GM11168 (cell line): ENCODE data around the gene ZNF765.
"Not testable (repeated sequence)": the region's sequence is repeated elsewhere in the genome, so short reads cannot be mapped to it uniquely, and the experiment has no call there.

Source experiments
- in situ Hi-C: fragments of 300-500 bp; cut with MboI; formaldehyde crosslinking; loops from one replicate; pipeline ENCODE4 v1.12.0; 2022; ENCODE audit warnings: low sequenced_read_pairs; ENCODE audit not compliant: unreplicated experiment

ZNF765 gene

DNA sequence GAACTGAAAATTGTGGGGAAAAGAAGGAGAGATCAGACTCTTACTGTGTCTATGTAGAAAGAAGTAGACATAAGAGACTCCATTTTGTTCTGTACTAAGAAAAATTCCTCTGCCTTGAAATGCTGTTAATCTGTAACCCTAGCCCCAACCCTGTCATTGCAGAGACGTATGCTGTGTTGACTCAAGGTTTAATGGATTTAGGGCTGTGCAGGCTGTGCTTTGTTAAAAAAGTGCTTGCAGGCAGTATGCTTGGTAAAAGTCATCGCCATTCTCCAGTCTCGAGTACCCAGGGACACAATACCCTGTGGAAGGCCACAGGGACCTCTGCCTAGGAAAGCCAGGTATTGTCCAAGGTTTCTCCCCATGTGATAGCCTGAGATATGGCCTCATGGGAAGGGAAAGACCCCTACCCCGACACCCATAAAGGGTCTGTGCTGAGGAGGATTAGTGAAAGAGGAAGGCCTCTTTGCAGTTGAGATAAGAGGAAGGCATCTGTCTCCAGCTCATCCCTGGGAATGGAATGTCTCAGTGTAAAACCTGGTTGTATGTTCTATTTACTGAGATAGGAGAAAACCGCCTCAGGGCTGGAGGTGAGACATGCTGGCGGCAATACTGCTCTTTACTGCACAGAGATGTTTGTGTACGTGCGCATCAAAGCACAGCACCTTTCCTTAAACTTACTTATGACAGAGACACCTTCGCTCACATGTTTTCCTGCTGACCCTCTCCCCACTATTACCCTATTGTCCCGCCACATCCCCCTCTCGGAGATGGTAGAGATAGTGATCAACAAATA lies 25.8 kb downstream of the ZNF765 start:
- in situ Hi-C loops = not testable (repeated sequence)

DNA sequence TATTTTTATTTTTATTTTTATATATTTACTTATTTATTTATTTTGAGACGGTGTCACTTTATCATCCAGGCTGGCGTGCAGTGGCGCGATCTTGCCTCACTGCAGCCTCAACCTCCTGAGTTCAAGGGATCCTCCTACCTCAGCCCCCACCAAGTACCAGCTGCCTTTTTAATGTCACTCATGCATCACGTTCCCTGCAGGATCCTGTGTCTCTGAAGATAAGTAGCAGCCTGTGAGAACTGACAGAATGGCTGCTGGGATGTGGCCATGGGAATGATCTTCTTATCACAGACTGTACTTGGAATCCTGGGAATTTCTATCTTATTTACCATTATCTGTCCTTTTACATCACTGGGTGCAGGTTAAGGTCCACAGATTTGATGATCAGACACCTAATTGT lies 27.6 kb downstream of the ZNF765 start:
- in situ Hi-C loops = no loop called here

DNA sequence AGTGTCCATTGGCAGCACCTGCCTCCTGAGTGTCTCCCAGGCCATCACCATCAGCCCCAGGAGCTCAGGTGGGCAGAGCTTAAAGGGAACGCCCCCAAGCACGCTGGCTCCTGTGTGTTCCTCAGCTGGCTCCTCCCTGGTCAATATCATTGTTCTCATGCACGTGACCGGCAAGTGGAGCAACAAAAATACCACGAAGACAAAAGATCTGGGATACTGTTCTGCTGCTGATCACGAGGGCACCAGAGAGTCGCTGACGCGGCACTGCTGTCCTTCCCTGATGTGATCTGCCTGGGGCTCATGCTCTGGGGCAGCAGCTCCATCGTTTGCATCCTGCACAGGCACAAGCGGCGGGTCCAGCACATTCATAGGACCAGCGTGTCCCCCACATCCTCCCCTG lies 28.1 kb downstream of the ZNF765 start:
- in situ Hi-C loops = not testable (repeated sequence)

DNA sequence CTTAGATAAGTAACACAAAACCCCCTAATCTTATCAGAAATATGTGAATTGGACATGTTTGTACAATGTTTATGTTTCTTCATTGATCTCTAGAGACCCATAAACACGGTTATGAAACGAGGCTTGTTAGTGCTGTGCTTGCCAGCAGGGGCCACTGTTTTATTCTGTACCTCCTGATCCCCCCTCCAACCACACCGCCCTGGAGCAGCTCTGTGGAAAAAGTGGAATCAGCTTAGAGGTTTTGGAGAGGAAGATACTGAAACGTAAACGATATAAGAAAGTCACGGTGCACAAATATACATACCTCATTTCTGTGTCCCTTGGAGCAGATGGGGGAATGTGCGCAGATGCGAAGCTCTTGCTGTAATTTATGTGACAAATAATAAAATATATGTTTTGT lies 28.7 kb downstream of the ZNF765 start:
- in situ Hi-C loops = not testable (repeated sequence)

DNA sequence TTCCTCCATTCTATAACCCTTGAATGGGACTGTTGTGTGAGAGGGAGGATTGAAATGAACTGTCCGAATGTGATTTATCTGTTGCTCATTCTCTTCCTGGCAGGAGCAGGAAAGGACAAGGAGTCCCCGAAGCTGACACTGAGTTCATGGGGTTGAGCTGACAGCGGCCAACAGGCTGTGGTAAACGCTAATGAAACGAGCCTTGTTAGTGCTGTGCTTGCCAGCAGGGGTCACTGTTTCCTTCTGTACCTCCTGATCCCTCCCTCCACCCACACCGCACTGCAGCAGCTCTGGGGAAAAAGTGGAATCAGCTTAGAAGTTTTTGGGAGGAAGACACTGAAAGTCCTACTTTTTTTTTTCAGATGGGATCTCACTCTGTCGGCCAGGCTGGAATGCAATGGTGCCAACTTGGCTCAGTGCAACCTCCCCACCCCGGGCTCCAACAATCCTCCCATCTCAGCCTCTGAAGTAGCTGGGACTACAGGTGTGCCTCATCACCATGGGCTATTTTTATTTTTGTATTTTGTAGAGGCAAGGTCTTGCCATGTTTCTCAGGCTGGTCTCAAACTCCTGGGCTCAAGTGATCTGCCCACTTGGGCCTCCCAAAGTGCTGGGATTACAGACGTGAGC lies 30.1 kb downstream of the ZNF765 start:
- in situ Hi-C loops = no loop called here

DNA sequence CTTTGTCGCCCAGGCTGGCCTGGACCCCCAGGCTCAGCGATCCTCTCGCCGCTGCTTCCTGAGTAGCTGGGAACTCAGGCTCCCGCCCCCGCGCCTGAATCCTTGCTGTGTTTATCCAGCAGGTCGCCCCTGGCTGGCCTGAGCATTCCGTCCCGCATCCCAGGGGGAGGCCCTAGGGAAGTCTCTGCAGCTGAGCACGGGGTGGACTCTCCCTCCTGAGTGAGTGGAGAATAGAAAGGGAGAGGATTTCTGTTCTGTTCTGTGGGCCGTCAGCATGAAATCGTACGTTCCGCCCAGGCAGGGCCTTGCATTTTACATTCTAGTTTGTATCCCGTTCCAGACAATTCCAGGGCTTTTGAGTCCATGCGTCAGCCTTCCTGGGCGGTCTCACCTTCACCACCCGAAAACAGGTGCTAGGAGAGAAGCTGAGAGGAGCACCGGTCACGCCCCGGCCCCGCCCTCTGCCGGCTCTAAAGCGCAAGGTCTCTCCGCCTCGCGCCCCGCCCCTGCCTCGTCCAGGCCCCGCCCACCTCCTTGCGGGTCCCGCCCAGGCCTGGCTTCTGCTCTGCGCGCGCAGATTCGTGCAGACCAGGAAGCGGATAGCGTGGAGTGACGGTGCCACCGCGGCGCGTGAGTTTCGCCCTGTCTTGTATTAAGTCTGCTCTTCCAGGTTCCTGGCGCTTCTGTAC lies 36.6 kb downstream of the ZNF765 start, which contains the start of gene ZNF761:
ZNF761 (plus strand) TSS at position 586 of the 689 bp plus-strand sequence. CDS start 15,285 bp downstream, outside the sequence.
- in situ Hi-C loops = no loop called here

DNA sequence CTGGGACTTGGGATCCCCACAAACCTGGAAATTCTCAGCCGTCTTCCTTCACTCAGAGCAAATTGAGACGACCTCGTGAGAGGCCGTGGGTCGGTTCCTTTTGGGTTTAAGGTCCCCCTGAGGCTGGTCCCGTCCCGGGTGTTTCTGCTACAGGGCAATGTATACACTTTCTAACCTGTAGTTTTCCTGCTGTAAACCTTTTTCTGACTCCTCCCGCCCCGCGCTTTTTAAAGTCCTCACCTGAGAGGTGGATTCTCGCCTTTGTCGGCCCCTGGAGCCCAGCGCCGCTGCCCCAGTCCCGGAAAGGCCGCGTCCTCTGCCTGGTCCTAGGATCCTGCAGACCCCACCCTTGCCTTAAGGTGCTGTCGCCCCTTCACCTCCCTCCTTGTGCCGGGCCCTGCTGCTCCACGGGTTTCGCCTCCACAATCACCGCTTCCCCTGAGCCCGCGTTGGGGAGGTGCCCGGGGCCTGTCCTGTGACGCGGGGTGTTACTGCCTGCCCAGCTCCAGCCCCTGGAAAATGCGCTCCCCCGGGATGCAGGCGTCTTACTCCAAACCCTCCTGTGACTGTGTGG lies 37.2 kb downstream of the ZNF765 start:
- in situ Hi-C loops = no loop called here

DNA sequence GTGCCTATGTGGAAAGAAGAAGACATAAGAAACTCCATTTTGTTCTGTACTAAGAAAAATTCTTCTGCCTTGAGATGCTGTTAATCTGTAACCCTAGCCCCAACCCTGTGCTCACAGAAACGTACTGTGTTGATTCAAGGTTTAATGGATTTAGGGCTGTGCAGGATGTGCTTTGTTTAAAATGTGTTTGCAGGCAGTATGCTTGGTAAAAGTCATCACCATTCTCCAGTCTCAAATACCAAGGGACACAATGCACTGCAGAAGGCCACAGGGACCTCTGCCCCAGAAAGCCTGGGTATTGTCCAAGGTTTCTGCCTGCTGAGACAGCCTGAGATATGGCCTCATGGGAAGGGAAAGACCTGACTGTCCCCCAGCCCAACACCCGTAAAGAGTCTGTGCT lies 48.9 kb downstream of the ZNF765 start:
- in situ Hi-C loops = not testable (repeated sequence)

DNA sequence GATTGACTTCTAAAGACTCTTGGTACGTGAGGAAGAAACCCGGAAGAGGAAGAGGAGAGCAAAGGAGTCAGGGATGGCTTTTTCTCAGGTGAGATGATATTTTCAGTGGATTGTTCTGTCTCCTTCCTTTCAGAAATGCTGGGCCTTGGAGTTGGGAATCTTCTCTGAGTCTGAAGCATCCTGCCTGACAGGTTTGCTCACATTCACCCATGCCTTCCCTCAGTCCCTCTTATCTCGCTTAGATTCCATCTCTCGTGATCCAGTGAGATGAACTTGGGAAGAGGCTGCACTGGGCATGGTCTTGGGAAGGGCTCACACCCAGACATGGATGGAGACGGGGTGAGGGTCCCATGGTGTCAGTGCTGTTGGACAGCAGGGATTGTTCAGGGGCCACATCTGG lies 52.2 kb downstream of the ZNF765 start:
- in situ Hi-C loops = not testable (repeated sequence)

DNA sequence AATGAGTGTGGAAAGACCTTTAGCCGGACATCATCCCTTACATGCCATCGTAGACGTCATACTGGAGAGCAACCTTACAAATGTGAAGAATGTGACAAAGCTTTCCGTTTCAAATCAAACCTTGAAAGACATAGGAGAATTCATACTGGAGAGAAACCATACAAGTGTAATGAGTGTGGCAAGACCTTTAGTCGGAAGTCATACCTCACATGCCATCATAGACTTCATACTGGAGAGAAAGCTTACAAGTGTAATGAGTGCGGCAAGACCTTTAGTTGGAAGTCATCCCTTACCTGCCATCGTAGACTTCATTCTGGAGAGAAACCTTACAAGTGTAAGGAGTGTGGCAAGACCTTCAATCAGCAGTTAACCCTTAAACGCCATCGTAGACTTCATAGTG lies 60.9 kb downstream of the ZNF765 start:
- in situ Hi-C loops = no loop called here

DNA sequence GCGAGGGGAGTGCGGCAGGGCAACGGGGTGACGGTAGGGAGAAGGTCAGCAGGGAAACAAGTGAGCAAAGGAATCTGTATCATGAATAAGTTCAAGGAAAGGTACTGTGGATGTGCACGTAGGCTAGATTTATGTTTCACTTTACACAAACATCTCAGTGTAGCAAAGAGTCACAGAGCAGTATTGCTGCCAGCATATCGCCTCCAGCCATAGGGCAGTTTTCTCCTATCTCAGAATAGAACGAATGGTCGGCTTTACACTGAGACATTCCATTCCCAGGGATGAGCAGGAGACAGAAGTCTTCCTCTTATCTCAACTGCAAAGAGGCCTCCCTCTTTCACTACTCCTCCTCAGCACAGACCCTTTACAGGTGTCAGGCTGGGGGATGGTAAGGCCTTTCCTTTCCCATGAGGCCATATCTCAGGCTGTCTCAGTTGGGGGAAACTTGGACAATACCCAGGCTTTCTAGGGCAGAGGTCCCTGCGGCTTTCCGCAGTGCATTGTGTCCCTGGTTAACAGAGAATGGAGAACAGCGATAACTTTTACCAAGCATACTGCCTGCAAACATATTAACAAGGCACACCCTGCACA lies 65.3 kb downstream of the ZNF765 start:
- in situ Hi-C loops = not testable (repeated sequence)

DNA sequence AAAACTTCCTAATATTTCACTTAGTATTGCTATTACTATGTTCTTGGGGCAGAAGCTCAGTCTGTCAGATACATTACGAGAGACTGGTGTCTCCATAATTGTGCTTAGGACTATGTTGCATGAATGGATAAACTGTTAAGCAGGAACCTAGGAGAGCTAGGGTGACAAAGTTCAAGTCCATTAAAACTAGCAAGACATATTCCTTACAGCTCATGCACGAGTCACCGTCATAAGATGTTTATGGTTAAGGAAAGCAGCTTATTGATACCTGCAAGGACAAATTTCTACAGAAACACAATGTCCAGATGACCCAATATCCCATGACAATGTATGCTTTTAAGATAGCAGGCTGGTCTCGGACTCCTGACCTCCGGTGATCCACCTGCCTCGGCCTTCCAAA lies 66.9 kb downstream of the ZNF765 start:
- in situ Hi-C loops = no loop called here

DNA sequence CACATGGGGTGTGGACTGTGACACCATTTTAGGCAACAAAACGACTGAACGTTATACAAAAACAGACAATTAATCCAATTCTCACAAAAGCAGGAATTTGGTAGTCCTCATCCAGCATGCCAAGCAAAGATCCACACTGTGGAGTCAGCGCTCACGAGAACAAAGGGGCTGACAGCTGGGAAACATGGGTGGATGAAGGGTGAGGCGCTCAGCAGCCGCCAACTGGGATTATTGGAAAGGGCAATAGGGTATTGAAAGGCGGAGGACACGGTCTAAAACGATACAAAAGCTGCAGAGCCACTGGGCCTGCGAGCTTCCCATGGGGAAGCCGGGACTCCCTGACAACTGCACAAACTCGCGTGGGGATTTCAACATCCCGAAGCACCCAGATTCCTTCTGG lies 67.9 kb downstream of the ZNF765 start:
- in situ Hi-C loops = no loop called here

DNA sequence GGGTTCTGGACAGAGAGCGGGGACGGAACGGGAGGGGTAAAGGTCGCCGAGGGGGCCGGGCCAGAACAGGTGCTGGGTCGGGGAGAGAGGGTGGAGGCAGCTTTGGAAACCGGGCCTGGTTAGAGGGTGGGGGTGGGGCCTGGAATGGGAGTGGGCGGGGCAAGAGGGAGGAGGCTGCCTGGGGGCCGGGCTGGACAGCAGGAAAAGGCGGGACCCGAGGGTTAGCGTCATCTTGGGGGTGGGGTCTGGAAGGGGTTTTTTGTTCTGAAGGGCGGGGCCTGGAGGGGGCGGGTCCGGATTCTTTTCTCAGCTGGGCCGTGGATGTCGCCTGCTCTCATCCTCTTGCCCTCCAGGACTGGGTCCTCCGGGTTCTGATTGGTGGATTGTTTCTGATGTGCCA lies 68.3 kb downstream of the ZNF765 start:
- in situ Hi-C loops = no loop called here

DNA sequence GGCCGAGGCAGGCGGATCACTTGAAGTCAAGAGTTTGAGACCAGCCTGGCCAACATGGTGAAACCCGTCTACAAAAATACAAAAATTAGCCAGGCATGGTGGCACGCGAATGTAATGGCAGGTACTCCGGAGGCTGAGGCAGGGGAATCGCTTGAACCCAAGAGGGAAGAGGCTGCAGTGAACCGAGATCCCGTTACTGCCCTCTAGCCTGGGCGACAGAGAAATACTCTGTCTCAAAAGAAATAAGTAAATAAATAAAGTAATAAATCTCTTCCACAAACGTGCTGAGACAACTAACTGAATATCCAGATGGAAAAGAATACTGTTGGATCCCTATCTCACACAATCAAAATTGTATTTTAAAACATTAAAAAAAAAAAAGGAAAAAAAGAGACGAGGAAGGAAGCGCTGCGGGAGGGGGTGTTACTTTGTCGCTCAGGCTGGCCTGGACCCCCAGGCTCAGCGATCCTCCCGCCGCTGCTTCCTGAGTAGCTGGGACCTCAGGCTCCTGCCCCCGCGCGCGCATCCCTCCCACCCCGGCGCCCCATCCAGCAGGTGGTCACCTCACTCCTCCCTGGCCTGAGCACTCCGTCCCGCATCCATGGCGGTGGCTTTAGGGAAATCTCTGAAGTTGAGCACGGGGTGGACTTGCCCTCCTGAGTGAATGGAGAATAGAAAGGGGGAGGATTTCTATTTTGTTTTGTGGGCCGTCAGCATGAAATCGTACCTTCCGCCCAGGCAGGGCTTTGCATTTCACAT lies 72.0 kb downstream of the ZNF765 start:
- in situ Hi-C loops = no loop called here

DNA sequence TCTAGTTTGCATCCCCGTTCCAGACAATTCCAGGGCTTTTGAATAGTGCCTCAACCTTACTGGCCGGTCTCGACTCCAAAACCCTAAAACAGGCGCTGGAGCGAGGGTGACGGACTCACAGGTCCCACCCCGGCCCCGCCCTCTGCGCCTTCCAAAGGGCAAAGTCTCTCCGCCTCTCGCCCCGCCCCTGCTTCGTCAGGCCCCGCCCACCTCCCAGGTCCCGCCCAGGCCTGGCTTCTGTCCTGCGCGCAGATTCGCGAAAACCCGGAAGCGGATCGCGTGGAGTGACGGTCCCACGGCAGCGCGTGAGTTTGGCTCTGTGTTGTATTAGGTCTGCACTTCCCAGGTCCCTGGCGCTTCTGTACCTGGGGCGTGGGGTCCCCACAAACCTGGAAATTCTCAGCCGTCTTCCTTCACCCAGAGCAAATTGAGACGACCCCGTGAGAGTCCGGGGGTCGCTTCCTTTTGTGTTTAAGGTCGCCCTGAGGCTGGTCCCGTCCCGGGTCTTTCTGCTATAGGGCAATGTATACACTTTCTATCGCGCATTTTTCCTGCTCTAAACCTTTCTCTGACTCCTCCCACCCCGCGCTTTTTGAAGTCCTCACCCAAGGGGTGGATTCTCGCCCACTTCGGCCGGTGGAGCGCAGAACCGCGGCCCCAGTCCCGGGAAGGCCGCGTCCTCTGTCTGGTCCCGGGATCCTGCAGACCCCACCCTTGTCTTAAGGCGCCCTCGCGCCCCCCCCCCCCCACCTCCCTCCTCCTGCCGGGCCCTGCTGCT lies 72.7 kb downstream of the ZNF765 start, which contains the start of gene ZNF813:
ZNF813 (plus strand) TSS at position 249 of the 778 bp plus-strand sequence. CDS start 16,090 bp downstream, outside the sequence.
- in situ Hi-C loops = no loop called here

DNA sequence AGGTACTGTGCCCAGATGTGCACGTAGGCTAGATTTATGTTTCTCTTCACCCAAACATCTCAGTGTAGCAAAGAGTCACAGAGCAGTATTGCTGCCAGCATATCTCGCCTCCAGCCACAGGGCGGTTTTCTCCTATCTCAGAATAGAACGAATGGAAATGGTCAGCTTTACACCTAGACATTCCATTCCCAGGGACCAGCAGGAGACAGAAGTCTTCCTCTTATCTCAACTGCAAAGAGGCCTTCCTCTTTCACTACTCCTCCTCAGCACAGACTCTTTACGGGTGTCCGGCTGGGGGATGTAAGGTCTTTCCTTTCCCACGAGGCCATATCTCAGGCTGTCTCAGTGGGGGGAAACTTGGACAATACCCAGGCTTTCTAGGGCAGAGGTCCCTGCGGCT lies 73.7 kb downstream of the ZNF765 start:
- in situ Hi-C loops = not testable (repeated sequence)

DNA sequence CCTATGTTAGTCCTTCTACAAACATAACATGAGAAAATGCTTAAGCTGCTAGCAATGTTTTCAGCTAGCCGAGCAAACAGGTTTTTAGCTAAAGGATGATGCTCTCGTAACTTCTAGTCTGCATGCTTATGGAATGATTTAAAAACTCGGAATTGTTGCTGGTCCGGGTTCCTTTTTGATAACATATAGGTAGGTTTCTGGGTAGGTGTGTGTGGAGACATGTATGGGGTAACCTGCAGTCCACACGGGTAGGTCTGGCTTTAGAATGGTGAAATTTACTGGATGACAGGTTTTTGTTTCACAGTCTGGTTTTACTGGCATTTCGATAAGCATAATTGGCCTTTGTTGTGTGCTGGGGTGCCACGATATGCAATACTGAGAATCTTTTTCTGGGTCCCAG lies 77.0 kb downstream of the ZNF765 start:
- in situ Hi-C loops = no loop called here

DNA sequence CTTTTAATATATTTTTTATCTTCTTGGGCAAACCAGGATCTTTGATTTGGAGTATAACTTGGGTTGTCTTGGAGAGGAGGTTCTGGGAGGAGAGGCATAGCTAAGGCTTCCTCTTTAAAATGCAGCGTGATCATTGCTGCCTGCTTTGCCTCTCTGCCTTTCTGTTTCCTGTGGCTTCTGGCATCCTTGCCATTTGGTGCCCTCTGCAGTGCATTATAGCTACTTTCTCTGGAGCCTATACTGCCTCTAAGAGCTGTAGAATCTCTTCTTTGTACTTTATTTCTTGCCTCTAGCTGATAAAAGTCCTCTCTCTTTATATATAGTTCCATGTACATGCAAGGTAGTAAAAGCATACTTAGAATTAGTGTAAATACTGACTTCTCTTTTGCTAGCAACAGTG lies 79.9 kb downstream of the ZNF765 start:
- in situ Hi-C loops = not testable (repeated sequence)
